HEK293 (cell line): ENCODE results near the gene RAB40AL.
"Not testable (repeated sequence)": the region's sequence is repeated elsewhere in the genome, so short reads cannot be mapped to it uniquely, and the experiment has no call there.

Experiments used
- CTCF ChIA-PET: fragments of 350-600 bp; formaldehyde crosslinking; extraction: SDS; loops from one replicate; lab custom pipeline; 2021; ENCODE audit warnings: antibody characterized with exemption; lab: Yijun Ruan, JAX
- POLR2A ChIA-PET: fragments of 300-600 bp; formaldehyde crosslinking; extraction: SDS; loops from one replicate; lab custom pipeline; 2020; ENCODE audit warnings: antibody characterized with exemption, inconsistent platforms; lab: Yijun Ruan, JAX
- H3K27ac ChIP-seq: fragments of 200-500 bp; sonication (Bioruptor generic); 2 replicates; pipeline ENCODE4 v1.5.1; 2014; ENCODE audit warnings: low read depth, low read length, control low read depth, inconsistent platforms; ENCODE audit errors: extremely low read depth
- H3K36me3 ChIP-seq, 2 experiments: fragments of 200-500 bp in 1 of 2; sonication (Bioruptor generic) in 1 of 2; 1 replicate in 1 of 2; 2 replicates in 1 of 2; pipeline ENCODE4 v1.5.1; 2014 to 2017; ENCODE audit warnings: inconsistent platforms in 2 of 2, low read length in 2 of 2; ENCODE audit not compliant: control insufficient read depth in 2 of 2, insufficient read depth in 1 of 2
- H3K4me1 ChIP-seq: fragments of 200-500 bp; sonication (Bioruptor generic); 2 replicates; pipeline ENCODE4 v1.5.1; 2014; ENCODE audit warnings: mild to moderate bottlenecking, low read length, inconsistent platforms; ENCODE audit not compliant: control insufficient read depth, insufficient read depth
- H3K4me3 ChIP-seq: 2 replicates; pipeline ENCODE4 v1.5.1; 2011; ENCODE audit warnings: low read depth, mild to moderate bottlenecking, control low read depth, low read length, moderate library complexity
- H3K9me3 ChIP-seq: fragments of 200-500 bp; sonication (Bioruptor generic); 2 replicates; pipeline ENCODE4 v1.5.1; 2014; ENCODE audit warnings: low read depth, low read length, inconsistent platforms; ENCODE audit not compliant: control insufficient read depth, insufficient read depth
- GLIS2 ChIP-seq: fragments of 450-650 bp; formaldehyde crosslinking; IDR thresholded peaks from 2 replicates; pipeline ENCODE4 v1.5.1; 2016; ENCODE audit warnings: missing biosample characterization, missing genetic modification characterization
- HOXD13 ChIP-seq: sonication (generic); formaldehyde crosslinking; IDR thresholded peaks from 2 replicates; pipeline ENCODE4 v1.8.0; 2022; ENCODE audit warnings: missing genetic modification reagents, borderline replicate concordance
- MEIS1 ChIP-seq: sonication (generic); formaldehyde crosslinking; IDR thresholded peaks from 2 replicates; pipeline ENCODE4 v1.8.1; 2022; ENCODE audit warnings: missing genetic modification reagents, mild to moderate bottlenecking, borderline replicate concordance
- RBAK ChIP-seq: fragments of 450-650 bp; formaldehyde crosslinking; IDR thresholded peaks from 2 replicates; pipeline ENCODE4 v1.5.1; 2016; ENCODE audit warnings: missing biosample characterization, missing genetic modification characterization
- REPIN1 ChIP-seq: fragments of 450-650 bp; formaldehyde crosslinking; IDR thresholded peaks from 2 replicates; pipeline ENCODE4 v1.5.1; 2017; ENCODE audit warnings: missing biosample characterization, missing genetic modification characterization, low read depth
- TCF7L2 ChIP-seq: IDR thresholded peaks from 2 replicates; pipeline ENCODE4 v1.6.1; 2011; ENCODE audit warnings: low read depth, mild to moderate bottlenecking, inconsistent platforms, low read length, moderate library complexity, borderline replicate concordance
- WT1 ChIP-seq: fragments of 450-650 bp; formaldehyde crosslinking; IDR thresholded peaks from 2 replicates; pipeline ENCODE4 v1.5.1; 2016; ENCODE audit warnings: missing biosample characterization, missing genetic modification characterization
- YY2 ChIP-seq: fragments of 450-650 bp; formaldehyde crosslinking; IDR thresholded peaks from 2 replicates; pipeline ENCODE4 v1.5.1; 2016; ENCODE audit warnings: missing biosample characterization, missing genetic modification characterization
- ZBTB20 ChIP-seq: fragments of 450-650 bp; formaldehyde crosslinking; IDR thresholded peaks from 2 replicates; pipeline ENCODE4 v1.5.1; 2016; ENCODE audit warnings: missing biosample characterization, missing genetic modification characterization
- ZNF184 ChIP-seq: fragments of 450-650 bp; IDR thresholded peaks from 2 replicates; pipeline ENCODE4 v1.5.1; 2018; ENCODE audit warnings: missing biosample characterization, mild to moderate bottlenecking, missing genetic modification characterization
- ZNF19 ChIP-seq: fragments of 450-650 bp; formaldehyde crosslinking; IDR thresholded peaks from 2 replicates; pipeline ENCODE4; 2016; ENCODE audit warnings: missing biosample characterization, missing genetic modification characterization, low read depth
- ZNF221 ChIP-seq: fragments of 450-650 bp; formaldehyde crosslinking; IDR thresholded peaks from 2 replicates; pipeline ENCODE4 v1.5.1; 2017; ENCODE audit warnings: missing biosample characterization, missing genetic modification characterization, borderline replicate concordance
- ZNF292 ChIP-seq: fragments of 450-650 bp; formaldehyde crosslinking; IDR thresholded peaks from 2 replicates; pipeline ENCODE4 v1.5.1; 2016; ENCODE audit warnings: low read depth, missing biosample characterization, missing genetic modification characterization, borderline replicate concordance
- ZNF48 ChIP-seq: fragments of 450-650 bp; formaldehyde crosslinking; IDR thresholded peaks from 2 replicates; pipeline ENCODE4 v1.5.1; 2016; ENCODE audit warnings: missing biosample characterization, missing genetic modification characterization
- ZNF530 ChIP-seq: fragments of 450-650 bp; formaldehyde crosslinking; IDR thresholded peaks from 2 replicates; pipeline ENCODE4 v1.5.1; 2016; ENCODE audit warnings: low read depth, missing biosample characterization, missing genetic modification characterization
- ZNF558 ChIP-seq: fragments of 450-650 bp; formaldehyde crosslinking; IDR thresholded peaks from 2 replicates; pipeline ENCODE4 v1.5.1; 2016; ENCODE audit warnings: missing biosample characterization, missing genetic modification characterization
- ZNF707 ChIP-seq: fragments of 450-650 bp; formaldehyde crosslinking; IDR thresholded peaks from 2 replicates; pipeline ENCODE4 v1.5.1; 2016; ENCODE audit warnings: missing biosample characterization, missing genetic modification characterization
- ZNF768 ChIP-seq: fragments of 450-650 bp; formaldehyde crosslinking; IDR thresholded peaks from 2 replicates; pipeline ENCODE4 v1.5.1; 2018; ENCODE audit warnings: missing biosample characterization, mild to moderate bottlenecking, missing genetic modification characterization
- ZNF837 ChIP-seq: fragments of 450-650 bp; formaldehyde crosslinking; IDR thresholded peaks from 2 replicates; pipeline ENCODE4 v1.5.1; 2016; ENCODE audit warnings: missing biosample characterization, missing genetic modification characterization
- TF ChIP-seq, protein P1 (sequence below): fragments of 450-650 bp; formaldehyde crosslinking; optimal IDR thresholded peaks from 2 replicates; pipeline ENCODE3; 2016; ENCODE audit warnings: missing biosample characterization, mild to moderate bottlenecking, missing genetic modification characterization
- TF ChIP-seq, protein P2 (sequence below): fragments of 450-650 bp; formaldehyde crosslinking; IDR thresholded peaks from 2 replicates; pipeline ENCODE4 v1.5.1; 2017; ENCODE audit warnings: missing biosample characterization, missing genetic modification characterization
- TF ChIP-seq, protein P3 (sequence below): fragments of 450-650 bp; formaldehyde crosslinking; IDR thresholded peaks from 2 replicates; pipeline ENCODE4 v1.5.1; 2016; ENCODE audit warnings: missing biosample characterization, missing genetic modification characterization

Gene RAB40AL

DNA sequence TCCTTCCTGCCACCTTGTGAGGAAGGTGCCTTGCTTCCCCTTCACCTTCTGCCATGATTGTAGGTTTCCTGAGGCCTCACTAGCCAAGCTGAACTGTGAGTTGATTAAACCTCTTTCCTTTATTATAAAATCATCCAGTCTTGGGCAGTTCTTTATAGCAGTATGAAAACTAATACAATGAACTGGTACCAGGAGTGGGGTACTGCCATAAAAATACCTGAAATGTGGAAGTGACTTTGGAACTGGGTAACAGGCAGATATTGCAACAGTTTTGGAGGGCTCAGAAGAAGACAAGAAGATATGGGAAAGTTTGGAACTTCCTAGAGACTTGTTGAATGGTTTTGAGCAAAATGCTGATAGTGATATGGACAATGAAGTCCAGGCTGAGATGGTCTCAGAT lies 34.5 kb downstream of the RAB40AL start:
- POLR2A ChIA-PET, H3K9me3 ChIP-seq, CTCF ChIA-PET, H3K4me3 ChIP-seq, H3K36me3 ChIP-seq, H3K27ac ChIP-seq, H3K4me1 ChIP-seq: not testable (repeated sequence)
- peak; percentile 94 for TF ChIP-seq ZNF707

DNA sequence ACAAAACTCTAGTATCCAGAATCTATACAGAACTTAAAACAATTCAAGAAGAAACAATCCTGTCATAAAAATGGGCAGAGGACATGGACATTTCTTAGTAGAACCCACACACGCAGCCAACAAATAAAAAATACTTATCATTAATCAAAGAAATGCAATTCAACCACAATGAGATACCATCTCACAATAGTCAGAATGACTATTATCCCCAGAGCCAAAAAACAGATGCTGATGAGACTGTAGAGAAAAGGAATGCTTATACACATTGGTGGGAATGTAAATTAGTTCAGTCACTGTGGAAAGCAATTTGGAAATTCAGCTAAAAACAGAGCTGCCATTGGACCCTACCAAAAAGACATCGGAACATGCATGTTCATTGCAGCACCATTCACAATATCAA lies 37.9 kb downstream of the RAB40AL start:
- Histone ChIP-seq H3K4me3 (no peak overlapping the region), H3K27ac (no peak overlapping the region), H3K36me3 (no peaks in the 10 kb centered on the region), H3K9me3 (no peaks in the 10 kb centered on the region; the same call in 1 of the 2 replicates), H3K4me1 (no peaks in the 10 kb centered on the region)
- TF ChIP-seq HOXD13 (CRISPR knock-in tag), result no peak
- no peak for TF ChIP-seq MEIS1 (CRISPR knock-in tag)
- TF ChIP-seq ZNF292 (tag by site-specific recombination), result no peak
- TF ChIP-seq, protein P1, sequence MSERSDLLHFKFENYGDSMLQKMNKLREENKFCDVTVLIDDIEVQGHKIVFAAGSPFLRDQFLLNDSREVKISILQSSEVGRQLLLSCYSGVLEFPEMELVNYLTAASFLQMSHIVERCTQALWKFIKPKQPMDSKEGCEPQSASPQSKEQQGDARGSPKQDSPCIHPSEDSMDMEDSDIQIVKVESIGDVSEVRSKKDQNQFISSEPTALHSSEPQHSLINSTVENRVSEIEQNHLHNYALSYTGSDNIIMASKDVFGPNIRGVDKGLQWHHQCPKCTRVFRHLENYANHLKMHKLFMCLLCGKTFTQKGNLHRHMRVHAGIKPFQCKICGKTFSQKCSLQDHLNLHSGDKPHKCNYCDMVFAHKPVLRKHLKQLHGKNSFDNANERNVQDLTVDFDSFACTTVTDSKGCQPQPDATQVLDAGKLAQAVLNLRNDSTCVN (tag by site-specific recombination), result no peak
- TF ChIP-seq ZNF221 (tag by site-specific recombination), result no peak
- ChIA-PET POLR2A (no interaction called here), CTCF (interaction anchor here (1.1 kb wide), 1 partner anchor 25 kb away, joined by 3 read pairs; no protein-coding TSS in a partner anchor)

DNA sequence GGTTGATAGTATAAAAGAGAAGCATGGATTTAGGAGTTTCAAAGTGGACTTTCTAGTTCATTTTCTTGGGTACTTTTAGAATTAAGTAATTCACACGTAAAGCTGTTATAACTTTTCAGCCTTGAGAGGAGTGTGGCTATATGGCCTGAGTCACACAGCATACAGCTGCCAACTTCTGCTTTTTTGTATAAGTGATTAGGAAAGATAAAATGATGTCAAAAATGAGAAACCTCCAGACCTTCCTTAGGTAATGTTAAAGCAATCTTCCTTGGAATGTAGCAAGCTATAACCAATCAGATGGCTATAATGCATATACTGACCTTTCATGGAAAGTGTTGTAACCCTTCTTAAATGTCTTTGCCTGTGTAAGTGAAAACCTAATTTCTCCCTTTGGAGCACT lies 39.2 kb downstream of the RAB40AL start:
- H3K4me1 ChIP-seq, result no peaks in the 10 kb centered on the region
- CTCF ChIA-PET, result interaction anchor here (0.6 to 1.6 kb wide), 3 partner anchors 18 to 26 kb away, joined by 3 to 7 read pairs (median 3); no protein-coding TSS in a partner anchor

More for the DNA sequence above, 39.2 kb downstream of the RAB40AL start:
- Histone ChIP-seq H3K36me3 (no peaks in the 10 kb centered on the region), H3K4me3 (no peak overlapping the region), H3K9me3 (no peaks in the 10 kb centered on the region), H3K27ac (no peak overlapping the region)
- POLR2A ChIA-PET, result interaction anchor here (0.5 kb wide), 1 partner anchor 25 kb away, joined by 5 read pairs; no protein-coding TSS in a partner anchor
- no peak for TF ChIP-seq YY2
- TF ChIP-seq RBAK (tag by site-specific recombination), result no peak
- TF ChIP-seq, protein P2, sequence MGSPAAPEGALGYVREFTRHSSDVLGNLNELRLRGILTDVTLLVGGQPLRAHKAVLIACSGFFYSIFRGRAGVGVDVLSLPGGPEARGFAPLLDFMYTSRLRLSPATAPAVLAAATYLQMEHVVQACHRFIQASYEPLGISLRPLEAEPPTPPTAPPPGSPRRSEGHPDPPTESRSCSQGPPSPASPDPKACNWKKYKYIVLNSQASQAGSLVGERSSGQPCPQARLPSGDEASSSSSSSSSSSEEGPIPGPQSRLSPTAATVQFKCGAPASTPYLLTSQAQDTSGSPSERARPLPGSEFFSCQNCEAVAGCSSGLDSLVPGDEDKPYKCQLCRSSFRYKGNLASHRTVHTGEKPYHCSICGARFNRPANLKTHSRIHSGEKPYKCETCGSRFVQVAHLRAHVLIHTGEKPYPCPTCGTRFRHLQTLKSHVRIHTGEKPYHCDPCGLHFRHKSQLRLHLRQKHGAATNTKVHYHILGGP (tag by site-specific recombination), result no peak
- TF ChIP-seq GLIS2, result no peak
- no peak for TF ChIP-seq TCF7L2
- TF ChIP-seq WT1, result no peak
- TF ChIP-seq ZBTB20 (tag by site-specific recombination), result no peak
- TF ChIP-seq ZNF19, result no peak
- TF ChIP-seq, protein P3, sequence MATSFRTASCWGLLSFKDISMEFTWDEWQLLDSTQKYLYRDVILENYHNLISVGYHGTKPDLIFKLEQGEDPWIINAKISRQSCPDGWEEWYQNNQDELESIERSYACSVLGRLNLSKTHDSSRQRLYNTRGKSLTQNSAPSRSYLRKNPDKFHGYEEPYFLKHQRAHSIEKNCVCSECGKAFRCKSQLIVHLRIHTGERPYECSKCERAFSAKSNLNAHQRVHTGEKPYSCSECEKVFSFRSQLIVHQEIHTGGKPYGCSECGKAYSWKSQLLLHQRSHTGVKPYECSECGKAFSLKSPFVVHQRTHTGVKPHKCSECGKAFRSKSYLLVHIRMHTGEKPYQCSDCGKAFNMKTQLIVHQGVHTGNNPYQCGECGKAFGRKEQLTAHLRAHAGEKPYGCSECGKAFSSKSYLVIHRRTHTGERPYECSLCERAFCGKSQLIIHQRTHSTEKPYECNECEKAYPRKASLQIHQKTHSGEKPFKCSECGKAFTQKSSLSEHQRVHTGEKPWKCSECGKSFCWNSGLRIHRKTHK (tag by site-specific recombination), result no peak
- TF ChIP-seq ZNF48 (tag by site-specific recombination), result no peak
- no peak for TF ChIP-seq ZNF184 (tag by site-specific recombination)
- no peak for TF ChIP-seq ZNF558 (tag by site-specific recombination)
- TF ChIP-seq REPIN1 (tag by site-specific recombination), result no peak
- no peak for TF ChIP-seq ZNF768 (tag by site-specific recombination)
- no peak for TF ChIP-seq ZNF837
- TF ChIP-seq ZNF530, result no peak
